Adrenal gland (tissue), 5 donors: ENCODE results near the gene STAT3.

Source experiments
- POLR2A ChIP-seq, 2 donors: fragments of 450-650 bp; IDR thresholded peaks; one replicate each; pipeline ENCODE4 v1.6.1; 2017; ENCODE audit warnings: antibody characterized with exemption in 2 of 2, mild to moderate bottlenecking in 2 of 2, moderate library complexity in 1 of 2
- TF ChIP-seq, protein P1 (sequence below), 6 experiments: fragments of 450-650 bp in 4 of 6; fragments of 200-600 bp in 2 of 6; sonication (generic) in 1 of 6; IDR thresholded peaks; 1 replicate in 5 of 6; 2 replicates in 1 of 6; pipeline versions ENCODE4 v1.5.1 to v1.8.0; 2016 to 2021; ENCODE audit warnings: antibody characterized with exemption in 6 of 6, mild to moderate bottlenecking in 2 of 6, moderate library complexity in 1 of 6
- donor health status: DM: no; HTN: no; CAD: no.

- no peak for TF ChIP-seq POLR2A (IDR thresholded peaks at IDR 0.05)
- TF ChIP-seq, protein P1, sequence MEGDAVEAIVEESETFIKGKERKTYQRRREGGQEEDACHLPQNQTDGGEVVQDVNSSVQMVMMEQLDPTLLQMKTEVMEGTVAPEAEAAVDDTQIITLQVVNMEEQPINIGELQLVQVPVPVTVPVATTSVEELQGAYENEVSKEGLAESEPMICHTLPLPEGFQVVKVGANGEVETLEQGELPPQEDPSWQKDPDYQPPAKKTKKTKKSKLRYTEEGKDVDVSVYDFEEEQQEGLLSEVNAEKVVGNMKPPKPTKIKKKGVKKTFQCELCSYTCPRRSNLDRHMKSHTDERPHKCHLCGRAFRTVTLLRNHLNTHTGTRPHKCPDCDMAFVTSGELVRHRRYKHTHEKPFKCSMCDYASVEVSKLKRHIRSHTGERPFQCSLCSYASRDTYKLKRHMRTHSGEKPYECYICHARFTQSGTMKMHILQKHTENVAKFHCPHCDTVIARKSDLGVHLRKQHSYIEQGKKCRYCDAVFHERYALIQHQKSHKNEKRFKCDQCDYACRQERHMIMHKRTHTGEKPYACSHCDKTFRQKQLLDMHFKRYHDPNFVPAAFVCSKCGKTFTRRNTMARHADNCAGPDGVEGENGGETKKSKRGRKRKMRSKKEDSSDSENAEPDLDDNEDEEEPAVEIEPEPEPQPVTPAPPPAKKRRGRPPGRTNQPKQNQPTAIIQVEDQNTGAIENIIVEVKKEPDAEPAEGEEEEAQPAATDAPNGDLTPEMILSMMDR (IDR thresholded peaks at IDR 0.05) = no peak
These were observed 101.6 kb downstream of the STAT3 start for GRCh38 chr17:42286411-42287221.
